Measurements from ENCODE around the gene FILIP1.

- no peak for TF ChIP-seq YY1 (IDR thresholded peaks at IDR 0.05; ENCODE audit: insufficient read depth, insufficient read length)
- no peak for TF ChIP-seq ZNF274 (IDR thresholded peaks at IDR 0.05; ENCODE audit: low read depth, low read length)
- TF ChIP-seq SUZ12 (IDR thresholded peaks at IDR 0.05; ENCODE audit: extremely low read depth, insufficient read depth, insufficient read length), result no peak
These were observed 232.3 kb downstream of the FILIP1 start for GRCh38 chr6:75261299-75261698.
